Endothelial cell (in vitro differentiated cells): ENCODE data around the gene GALNT17. TPM values are rescaled to one million over a fixed set of nuclear protein-coding genes. Genes with fewer than 3 reads are reported as not detected.
"Not testable (repeated sequence)": the region's sequence is repeated elsewhere in the genome, so short reads cannot be mapped to it uniquely, and the experiment has no call there.

ENCODE experiments used
- DNase-seq: peaks from one replicate; pipeline ENCODE4 v3.0.0; 2021; ENCODE audit warnings: low spot score
- H3K27ac Mint-ChIP-seq: one replicate; pipeline ENCODE4 v1.8.0; 2021; ENCODE audit warnings: mixed read lengths, inconsistent platforms; ENCODE audit not compliant: unreplicated experiment
- H3K27me3 Mint-ChIP-seq: one replicate; pipeline ENCODE4 v1.8.0; 2021; ENCODE audit warnings: mild to moderate bottlenecking, moderate library complexity, mixed read lengths, inconsistent platforms; ENCODE audit not compliant: unreplicated experiment
- H3K36me3 Mint-ChIP-seq: one replicate; pipeline ENCODE4 v1.8.0; 2021; ENCODE audit warnings: mild to moderate bottlenecking, low read depth, mixed read lengths, inconsistent platforms; ENCODE audit not compliant: unreplicated experiment
- H3K4me1 Mint-ChIP-seq: one replicate; pipeline ENCODE4 v1.8.0; 2021; ENCODE audit warnings: mild to moderate bottlenecking, mixed read lengths, inconsistent platforms; ENCODE audit not compliant: unreplicated experiment
- H3K4me3 Mint-ChIP-seq: one replicate; pipeline ENCODE4 v1.8.0; 2021; ENCODE audit warnings: mild to moderate bottlenecking, mixed read lengths, inconsistent platforms; ENCODE audit not compliant: unreplicated experiment
- H3K9me3 Mint-ChIP-seq: one replicate; pipeline ENCODE4 v1.8.0; 2021; ENCODE audit warnings: mixed read lengths, inconsistent platforms; ENCODE audit not compliant: unreplicated experiment
- CTCF ChIP-seq: fragments of 200-600 bp; sonication (generic); IDR thresholded peaks from one replicate; pipeline ENCODE4 v1.5.0; 2021; ENCODE audit warnings: antibody characterized with exemption; ENCODE audit not compliant: unreplicated experiment
- total RNA-seq: library from RNA; stranded (reverse); fragmentation: NEBNext Ultra II Directional; extraction: Animal tissue kit (Norgen Biotek cat#: 25700); gene quantifications from one replicate; pipeline ENCODE4 v1.2.1, GENCODE V29; 2021; ENCODE audit not compliant: unreplicated experiment

The GALNT17 gene
- total RNA-seq, 1 donor from 2014 or later: 0.38 TPM

- Mint-ChIP-seq H3K4me1 (no peaks in the 10 kb centered on the region), H3K9me3 (peaks cover 8% of the 10 kb centered on the region), H3K27me3 (no peaks in the 10 kb centered on the region), H3K27ac (no peak overlapping the region), H3K4me3 (no peak overlapping the region), H3K36me3 (peaks cover 2% of the 10 kb centered on the region)
- no peak for TF ChIP-seq CTCF
- no peak for DNase-seq
Observed at GRCh38 chr7:71261066-71261465, 129.1 kb downstream of the GALNT17 start.

GRCh38 chr7:71262834-71263233 is 130.9 kb downstream of the GALNT17 start:
- H3K27ac Mint-ChIP-seq, H3K36me3 Mint-ChIP-seq, H3K9me3 Mint-ChIP-seq, H3K27me3 Mint-ChIP-seq, H3K4me1 Mint-ChIP-seq, DNase-seq, H3K4me3 Mint-ChIP-seq: not testable (repeated sequence)

- no peak overlapping the region for H3K4me3 Mint-ChIP-seq
- peaks cover 5% of the 10 kb centered on the region for H3K27me3 Mint-ChIP-seq
- no peak for TF ChIP-seq CTCF
- no peak for DNase-seq
- H3K4me1 Mint-ChIP-seq: no peaks in the 10 kb centered on the region
- no peak overlapping the region for H3K27ac Mint-ChIP-seq
- peaks cover 8% of the 10 kb centered on the region for H3K36me3 Mint-ChIP-seq
- peaks cover 7% of the 10 kb centered on the region for H3K9me3 Mint-ChIP-seq
Observed at GRCh38 chr7:71264005-71264404, 132.1 kb downstream of the GALNT17 start.

- no peaks in the 10 kb centered on the region for H3K4me1 Mint-ChIP-seq
- DNase-seq: no peak
- no peak overlapping the region for H3K27ac Mint-ChIP-seq
- no peak overlapping the region for H3K4me3 Mint-ChIP-seq
- H3K27me3 Mint-ChIP-seq: peaks cover 5% of the 10 kb centered on the region
- peaks cover 11% of the 10 kb centered on the region for H3K36me3 Mint-ChIP-seq
- TF ChIP-seq CTCF: no peak
- H3K9me3 Mint-ChIP-seq: peaks cover 23% of the 10 kb centered on the region
Observed at GRCh38 chr7:71266912-71267311, 135.0 kb downstream of the GALNT17 start.

- no peaks in the 10 kb centered on the region for H3K4me1 Mint-ChIP-seq
- no peak for TF ChIP-seq CTCF
- DNase-seq: no peak
- no peak overlapping the region for H3K4me3 Mint-ChIP-seq
- H3K27ac Mint-ChIP-seq: no peak overlapping the region
- peaks cover 23% of the 10 kb centered on the region for H3K9me3 Mint-ChIP-seq
- H3K27me3 Mint-ChIP-seq: peaks cover 5% of the 10 kb centered on the region
- peaks cover 11% of the 10 kb centered on the region for H3K36me3 Mint-ChIP-seq
Observed at GRCh38 chr7:71267734-71268469, 136.0 kb downstream of the GALNT17 start.
